Muscle layer of colon (tissue), 2 donors: ENCODE results near the gene AP4E1.
"Not testable (repeated sequence)": the region's sequence is repeated elsewhere in the genome, so short reads cannot be mapped to it uniquely, and the experiment has no call there.

Experiments used
- H3K27ac ChIP-seq: one replicate; pipeline ENCODE4 v1.7.0; 2013; ENCODE audit warnings: low read depth, mild to moderate bottlenecking, low read length, moderate library complexity
- H3K27me3 ChIP-seq, 2 donors: one replicate each; pipeline ENCODE4 v1.7.0; 2013; ENCODE audit warnings: low read length in 2 of 2, mild to moderate bottlenecking in 2 of 2; ENCODE audit not compliant: insufficient read depth in 2 of 2, control insufficient read depth in 1 of 2
- H3K36me3 ChIP-seq: one replicate; pipeline ENCODE4 v1.7.0; 2013; ENCODE audit warnings: mild to moderate bottlenecking, low read length; ENCODE audit not compliant: insufficient read depth
- H3K4me1 ChIP-seq: one replicate; pipeline ENCODE4 v1.7.0; 2013; ENCODE audit warnings: mild to moderate bottlenecking, low read length; ENCODE audit not compliant: insufficient read depth
- H3K4me3 ChIP-seq, 2 donors: one replicate each; pipeline ENCODE4 v1.7.0; 2013; ENCODE audit warnings: low read length in 2 of 2, low read depth in 1 of 2, mild to moderate bottlenecking in 1 of 2, moderate library complexity in 1 of 2
- H3K9ac ChIP-seq: one replicate; pipeline ENCODE4 v1.7.0; 2013; ENCODE audit warnings: low read length
- H3K9me3 ChIP-seq: one replicate; pipeline ENCODE4 v1.7.0; 2013; ENCODE audit warnings: mild to moderate bottlenecking, low read length
- donor health status: abdominal sarcoma.
- donor health status: Adenocarcinoma of cecum.

AP4E1 gene

GRCh38 chr15:50919359-50919758 is 10.9 kb downstream of the AP4E1 start:
- not testable (repeated sequence) for H3K4me1 ChIP-seq, H3K9ac ChIP-seq, H3K36me3 ChIP-seq, H3K27me3 ChIP-seq, H3K27ac ChIP-seq, H3K9me3 ChIP-seq, H3K4me3 ChIP-seq

GRCh38 chr15:50925281-50925680 is 16.8 kb downstream of the AP4E1 start:
- no peaks in the 10 kb centered on the region for H3K9me3 ChIP-seq
- H3K4me3 ChIP-seq, result no peak overlapping the region
- H3K27ac ChIP-seq, result no peak overlapping the region
- H3K36me3 ChIP-seq, result peaks cover 27% of the 10 kb centered on the region
- H3K27me3 ChIP-seq, result no peaks in the 10 kb centered on the region
- no peaks in the 10 kb centered on the region for H3K4me1 ChIP-seq
- no peak overlapping the region for H3K9ac ChIP-seq

- no peak overlapping the region for H3K27ac ChIP-seq
- H3K4me3 ChIP-seq, result no peak overlapping the region
- H3K4me1 ChIP-seq, result no peaks in the 10 kb centered on the region
- H3K27me3 ChIP-seq, result no peaks in the 10 kb centered on the region
- H3K9me3 ChIP-seq, result no peaks in the 10 kb centered on the region
- H3K9ac ChIP-seq, result no peak overlapping the region
- H3K36me3 ChIP-seq, result peaks cover 30% of the 10 kb centered on the region
Measured at GRCh38 chr15:50929062-50929461, 20.6 kb downstream of the AP4E1 start.

- Histone ChIP-seq H3K36me3 (peaks cover 25% of the 10 kb centered on the region), H3K9ac (no peak overlapping the region), H3K9me3 (no peaks in the 10 kb centered on the region), H3K27me3 (no peaks in the 10 kb centered on the region), H3K4me3 (no peak overlapping the region), H3K27ac (no peak overlapping the region), H3K4me1 (no peaks in the 10 kb centered on the region)
Measured at GRCh38 chr15:50930792-50931191, 22.3 kb downstream of the AP4E1 start.

- no peak overlapping the region for H3K27ac ChIP-seq
- no peaks in the 10 kb centered on the region for H3K9me3 ChIP-seq
- no peaks in the 10 kb centered on the region for H3K4me1 ChIP-seq
- no peak overlapping the region for H3K9ac ChIP-seq
- no peaks in the 10 kb centered on the region for H3K27me3 ChIP-seq
- no peak overlapping the region for H3K4me3 ChIP-seq
- peaks cover 13% of the 10 kb centered on the region for H3K36me3 ChIP-seq
Measured at GRCh38 chr15:50933341-50933740, 24.9 kb downstream of the AP4E1 start.

- no peak overlapping the region for H3K27ac ChIP-seq
- no peak overlapping the region for H3K9ac ChIP-seq
- no peaks in the 10 kb centered on the region for H3K9me3 ChIP-seq
- H3K4me1 ChIP-seq, result no peaks in the 10 kb centered on the region
- H3K36me3 ChIP-seq, result peaks cover 10% of the 10 kb centered on the region
- H3K4me3 ChIP-seq, result no peak overlapping the region
- no peaks in the 10 kb centered on the region for H3K27me3 ChIP-seq
Measured at GRCh38 chr15:50938525-50938924, 30.0 kb downstream of the AP4E1 start.

GRCh38 chr15:50939911-50940310 is 31.4 kb downstream of the AP4E1 start:
- Histone ChIP-seq H3K9me3 (no peaks in the 10 kb centered on the region), H3K9ac (no peak overlapping the region), H3K4me1 (no peaks in the 10 kb centered on the region), H3K4me3 (no peak overlapping the region), H3K36me3 (peaks cover 10% of the 10 kb centered on the region), H3K27ac (no peak overlapping the region), H3K27me3 (no peaks in the 10 kb centered on the region)

- H3K4me3 ChIP-seq, result no peak overlapping the region
- no peak overlapping the region for H3K27ac ChIP-seq
- H3K36me3 ChIP-seq, result peaks cover 10% of the 10 kb centered on the region
- H3K27me3 ChIP-seq, result no peaks in the 10 kb centered on the region
- H3K9me3 ChIP-seq, result no peaks in the 10 kb centered on the region
- H3K9ac ChIP-seq, result no peak overlapping the region
- H3K4me1 ChIP-seq, result no peaks in the 10 kb centered on the region
Measured at GRCh38 chr15:50940506-50940905, 32.0 kb downstream of the AP4E1 start.

GRCh38 chr15:50943638-50944037 is 35.2 kb downstream of the AP4E1 start:
- no peaks in the 10 kb centered on the region for H3K4me1 ChIP-seq
- no peak overlapping the region for H3K9ac ChIP-seq
- H3K27me3 ChIP-seq, result no peaks in the 10 kb centered on the region
- no peaks in the 10 kb centered on the region for H3K9me3 ChIP-seq
- no peak overlapping the region for H3K27ac ChIP-seq
- no peak overlapping the region for H3K4me3 ChIP-seq
- H3K36me3 ChIP-seq, result peaks cover 2% of the 10 kb centered on the region

GRCh38 chr15:50944672-50945071 is 36.2 kb downstream of the AP4E1 start:
- Histone ChIP-seq H3K9me3 (no peaks in the 10 kb centered on the region), H3K9ac (no peak overlapping the region), H3K27me3 (no peaks in the 10 kb centered on the region), H3K4me1 (no peaks in the 10 kb centered on the region), H3K36me3 (no peaks in the 10 kb centered on the region), H3K27ac (no peak overlapping the region), H3K4me3 (no peak overlapping the region)

- H3K4me3 ChIP-seq, result no peak overlapping the region
- H3K4me1 ChIP-seq, result no peaks in the 10 kb centered on the region
- H3K9ac ChIP-seq, result no peak overlapping the region
- no peaks in the 10 kb centered on the region for H3K27me3 ChIP-seq
- no peaks in the 10 kb centered on the region for H3K9me3 ChIP-seq
- H3K27ac ChIP-seq, result no peak overlapping the region
- H3K36me3 ChIP-seq, result peaks cover 2% of the 10 kb centered on the region
Measured at GRCh38 chr15:50945725-50946124, 37.2 kb downstream of the AP4E1 start.

GRCh38 chr15:50950745-50951144 is 42.3 kb downstream of the AP4E1 start:
- H3K4me1 ChIP-seq, H3K27me3 ChIP-seq, H3K4me3 ChIP-seq, H3K9ac ChIP-seq, H3K27ac ChIP-seq, H3K9me3 ChIP-seq: not testable (repeated sequence)
- H3K36me3 ChIP-seq, result peaks cover 19% of the 10 kb centered on the region
